Measurements from ENCODE around the gene MED1. TPM values are rescaled to one million over a fixed set of nuclear protein-coding genes. Genes with fewer than 3 reads are reported as not detected.
"Not testable (repeated sequence)": the region's sequence is repeated elsewhere in the genome, so short reads cannot be mapped to it uniquely, and the experiment has no call there.

MED1 gene, protein sequence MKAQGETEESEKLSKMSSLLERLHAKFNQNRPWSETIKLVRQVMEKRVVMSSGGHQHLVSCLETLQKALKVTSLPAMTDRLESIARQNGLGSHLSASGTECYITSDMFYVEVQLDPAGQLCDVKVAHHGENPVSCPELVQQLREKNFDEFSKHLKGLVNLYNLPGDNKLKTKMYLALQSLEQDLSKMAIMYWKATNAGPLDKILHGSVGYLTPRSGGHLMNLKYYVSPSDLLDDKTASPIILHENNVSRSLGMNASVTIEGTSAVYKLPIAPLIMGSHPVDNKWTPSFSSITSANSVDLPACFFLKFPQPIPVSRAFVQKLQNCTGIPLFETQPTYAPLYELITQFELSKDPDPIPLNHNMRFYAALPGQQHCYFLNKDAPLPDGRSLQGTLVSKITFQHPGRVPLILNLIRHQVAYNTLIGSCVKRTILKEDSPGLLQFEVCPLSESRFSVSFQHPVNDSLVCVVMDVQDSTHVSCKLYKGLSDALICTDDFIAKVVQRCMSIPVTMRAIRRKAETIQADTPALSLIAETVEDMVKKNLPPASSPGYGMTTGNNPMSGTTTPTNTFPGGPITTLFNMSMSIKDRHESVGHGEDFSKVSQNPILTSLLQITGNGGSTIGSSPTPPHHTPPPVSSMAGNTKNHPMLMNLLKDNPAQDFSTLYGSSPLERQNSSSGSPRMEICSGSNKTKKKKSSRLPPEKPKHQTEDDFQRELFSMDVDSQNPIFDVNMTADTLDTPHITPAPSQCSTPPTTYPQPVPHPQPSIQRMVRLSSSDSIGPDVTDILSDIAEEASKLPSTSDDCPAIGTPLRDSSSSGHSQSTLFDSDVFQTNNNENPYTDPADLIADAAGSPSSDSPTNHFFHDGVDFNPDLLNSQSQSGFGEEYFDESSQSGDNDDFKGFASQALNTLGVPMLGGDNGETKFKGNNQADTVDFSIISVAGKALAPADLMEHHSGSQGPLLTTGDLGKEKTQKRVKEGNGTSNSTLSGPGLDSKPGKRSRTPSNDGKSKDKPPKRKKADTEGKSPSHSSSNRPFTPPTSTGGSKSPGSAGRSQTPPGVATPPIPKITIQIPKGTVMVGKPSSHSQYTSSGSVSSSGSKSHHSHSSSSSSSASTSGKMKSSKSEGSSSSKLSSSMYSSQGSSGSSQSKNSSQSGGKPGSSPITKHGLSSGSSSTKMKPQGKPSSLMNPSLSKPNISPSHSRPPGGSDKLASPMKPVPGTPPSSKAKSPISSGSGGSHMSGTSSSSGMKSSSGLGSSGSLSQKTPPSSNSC (N-terminal part only)
- total RNA-seq (2014; rRNA removed) = 17.2 and 21.3 TPM in 2 replicates
- 11.8 TPM for polyA plus RNA-seq (2012)

DNA sequence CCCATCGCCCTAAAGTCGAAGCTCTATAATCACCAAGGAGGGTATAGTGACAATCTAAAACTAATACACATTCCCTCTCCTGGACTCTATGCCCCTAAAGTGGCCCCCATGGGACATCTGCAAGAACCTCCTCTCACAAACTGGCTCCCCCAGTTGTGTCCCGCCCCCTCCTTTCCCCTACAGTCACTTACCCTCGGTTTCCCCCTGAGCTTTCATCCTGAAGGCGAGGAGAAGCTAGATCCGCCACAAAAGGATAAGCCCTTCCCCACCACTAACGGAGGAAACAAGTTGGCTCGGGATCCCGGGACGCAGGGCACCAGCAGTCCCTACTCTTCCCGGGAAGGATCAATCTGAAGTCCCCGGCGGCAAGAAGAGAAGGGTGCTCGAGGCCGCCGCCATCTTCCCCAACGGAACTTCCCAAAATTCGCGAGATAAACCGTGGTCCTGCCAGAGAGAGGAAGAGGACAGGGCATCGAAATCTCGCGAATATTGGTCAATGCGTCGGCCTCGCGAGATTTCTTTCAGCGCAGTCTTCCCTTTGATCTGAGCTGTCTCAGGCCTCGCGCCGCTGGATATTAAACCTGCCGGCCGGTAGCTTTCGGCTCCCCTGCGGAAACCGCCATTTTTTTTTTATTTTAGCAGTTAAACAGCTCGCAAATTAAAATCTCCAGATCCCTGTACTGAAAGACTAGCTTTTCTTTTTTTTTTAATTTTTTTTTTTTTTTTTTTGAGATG is at the start of gene MED1:
Gene MED1, minus strand, starts transcription at position 417 of the 735 bp plus-strand sequence. Its CDS starts 201 bp downstream, at position 216.
- DNase-seq (ENCODE audit: low read depth) = peak; percentile 98

- DNase-seq (ENCODE audit: low read depth) = not testable (repeated sequence)
Measured at GRCh38 chr17:39496921-39497320, 45.9 kb upstream of the MED1 start.

GRCh38 chr17:39487946-39488345 is 36.9 kb upstream of the MED1 start:
- no peak for DNase-seq (ENCODE audit: low read depth)

- not testable (repeated sequence) for DNase-seq (ENCODE audit: low read depth)
Measured at GRCh38 chr17:39487490-39487889, 36.4 kb upstream of the MED1 start.

DNA sequence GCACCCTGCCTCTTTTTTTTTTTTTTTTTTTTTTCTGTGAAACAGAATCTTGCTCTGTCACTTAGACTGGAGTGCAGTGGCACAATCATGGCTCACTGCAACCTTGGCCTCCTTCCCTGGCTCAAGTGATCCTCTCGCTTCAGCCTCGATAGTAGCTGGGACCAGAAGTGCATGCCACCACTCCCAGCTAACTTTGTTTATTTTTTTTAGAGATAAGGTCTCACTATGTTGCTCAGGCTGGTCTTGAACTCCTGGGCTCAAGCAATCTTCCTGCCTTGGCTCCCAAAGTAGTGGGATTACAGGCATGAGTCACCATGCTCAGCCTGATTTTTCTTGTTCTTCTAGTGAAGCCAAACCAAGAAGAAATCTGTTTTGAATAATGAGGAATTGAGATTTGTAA is 35.2 kb upstream of the MED1 start:
- peak; percentile 40 for DNase-seq (ENCODE audit: low read depth)

GRCh38 chr17:39485555-39485954 is 34.5 kb upstream of the MED1 start:
- DNase-seq (ENCODE audit: low read depth) = peak; percentile 90

DNA sequence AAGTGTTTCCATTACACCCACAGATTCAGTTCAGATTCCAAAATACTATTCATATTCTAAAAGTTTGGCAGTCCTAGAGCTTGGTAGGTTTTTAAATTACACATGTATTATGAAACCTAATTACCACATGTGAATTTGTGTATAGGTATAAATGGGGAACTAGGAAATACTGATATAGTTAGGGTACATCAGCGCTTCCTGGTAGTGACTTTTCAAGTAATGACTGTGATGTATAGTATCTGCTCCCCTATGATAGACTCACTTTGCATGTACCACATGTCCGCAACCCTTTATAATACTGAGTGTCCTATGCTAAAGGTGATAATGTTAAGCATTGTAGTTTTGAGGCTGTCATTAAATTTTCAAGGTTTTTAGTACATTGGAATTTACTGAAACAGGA is 33.1 kb upstream of the MED1 start:
- no peak for DNase-seq (ENCODE audit: low read depth)

DNA sequence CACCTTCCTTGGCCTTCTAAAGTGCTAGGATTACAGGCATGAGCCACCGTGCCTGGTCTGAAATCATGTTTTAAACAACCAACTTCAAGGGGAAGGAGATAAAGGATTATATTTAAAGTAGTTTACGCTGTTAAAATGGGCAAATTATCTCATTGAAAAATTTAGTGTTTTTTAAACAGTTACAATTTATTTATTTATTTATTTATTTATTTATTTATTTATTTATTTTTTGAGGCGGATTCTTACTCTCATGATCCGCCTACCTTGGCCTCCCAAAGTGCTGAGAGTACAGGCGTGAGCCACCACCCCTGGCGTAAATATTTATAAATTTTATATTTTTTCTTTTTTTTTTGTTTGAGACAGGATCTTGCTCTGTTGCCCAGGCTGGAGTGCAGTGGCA is 32.4 kb upstream of the MED1 start:
- no peak for DNase-seq (ENCODE audit: low read depth)

- DNase-seq (ENCODE audit: low read depth) = not testable (repeated sequence)
Measured at GRCh38 chr17:39479631-39480030, 28.6 kb upstream of the MED1 start.

GRCh38 chr17:39473310-39473709 is 22.2 kb upstream of the MED1 start:
- DNase-seq (ENCODE audit: low read depth) = no peak

DNA sequence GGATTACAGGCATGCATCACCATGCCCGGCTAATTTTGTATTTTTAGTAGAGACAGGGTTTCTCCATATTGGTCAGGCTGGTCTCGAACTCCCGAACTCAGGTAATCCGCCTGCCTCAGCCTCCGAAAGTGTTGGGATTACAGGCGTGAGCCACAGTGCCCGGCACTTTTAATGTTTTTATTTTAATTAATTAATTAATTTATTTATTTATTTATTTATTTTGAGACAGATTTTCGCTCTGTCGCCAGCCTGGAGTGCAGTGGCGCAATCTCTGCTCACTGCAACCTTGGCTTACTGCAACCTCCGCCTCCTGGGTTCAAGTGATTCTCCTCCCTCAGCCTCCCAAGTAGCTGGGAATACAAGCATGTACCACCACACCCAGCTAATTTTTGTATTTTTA is 17.5 kb upstream of the MED1 start:
- not testable (repeated sequence) for DNase-seq (ENCODE audit: low read depth)

DNA sequence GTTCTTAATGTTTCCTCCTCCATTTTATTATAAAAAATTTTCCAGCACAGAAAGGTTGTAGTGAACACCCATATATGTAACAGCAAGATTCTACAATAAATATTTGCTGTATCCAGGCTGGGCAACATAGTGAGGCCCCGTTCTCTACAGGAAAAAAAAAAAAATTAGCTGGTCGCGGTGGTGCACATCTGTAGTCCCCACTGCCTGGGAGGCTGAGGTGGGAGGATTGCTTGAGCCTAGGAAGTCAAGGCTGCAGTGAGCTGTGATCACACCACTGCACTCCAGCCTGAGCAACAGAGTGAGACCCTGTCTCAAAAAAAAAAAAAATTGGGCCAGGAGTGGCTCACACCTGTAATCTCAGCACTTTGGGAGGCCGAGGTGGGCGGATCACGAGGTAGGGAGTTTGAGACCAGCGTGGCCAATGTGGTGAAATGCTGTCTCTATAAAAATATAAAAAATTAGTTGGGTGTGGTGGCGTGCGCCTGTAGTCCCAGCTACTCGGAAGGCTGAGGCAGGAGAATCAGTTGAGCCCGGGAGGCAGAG is 13.6 kb upstream of the MED1 start:
- DNase-seq (ENCODE audit: low read depth) = not testable (repeated sequence)

DNA sequence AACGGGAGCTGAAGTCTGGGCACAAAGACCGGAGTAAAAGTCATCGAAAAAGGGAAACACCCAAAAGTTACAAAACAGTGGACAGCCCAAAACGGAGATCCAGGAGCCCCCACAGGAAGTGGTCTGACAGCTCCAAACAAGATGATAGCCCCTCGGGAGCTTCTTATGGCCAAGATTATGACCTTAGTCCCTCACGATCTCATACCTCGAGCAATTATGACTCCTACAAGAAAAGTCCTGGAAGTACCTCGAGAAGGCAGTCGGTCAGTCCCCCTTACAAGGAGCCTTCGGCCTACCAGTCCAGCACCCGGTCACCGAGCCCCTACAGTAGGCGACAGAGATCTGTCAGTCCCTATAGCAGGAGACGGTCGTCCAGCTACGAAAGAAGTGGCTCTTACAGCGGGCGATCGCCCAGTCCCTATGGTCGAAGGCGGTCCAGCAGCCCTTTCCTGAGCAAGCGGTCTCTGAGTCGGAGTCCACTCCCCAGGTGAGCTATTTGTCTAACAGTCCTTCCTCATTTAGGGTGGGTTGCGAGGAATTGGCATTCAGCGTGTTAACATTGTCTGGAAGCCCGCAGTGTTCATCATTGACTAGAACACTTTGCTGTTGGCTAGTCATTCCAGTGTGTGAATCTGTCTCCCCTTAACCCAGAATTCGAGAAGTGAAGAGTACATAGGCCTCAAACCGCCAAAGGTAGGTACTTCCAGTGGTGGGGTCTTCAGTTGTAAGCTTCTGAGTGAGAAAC is 11.7 kb upstream of the MED1 start:
- peak; percentile 6 for DNase-seq (ENCODE audit: low read depth)

GRCh38 chr17:39461926-39462569 is 11.0 kb upstream of the MED1 start:
- no peak for DNase-seq (ENCODE audit: low read depth)

GRCh38 chr17:39461113-39461925 is 10.3 kb upstream of the MED1 start, which contains the start of gene CDK12:
Gene CDK12, plus strand, starts transcription at chr17:39461486. Its CDS starts 586 bp downstream, at chr17:39462072.
- DNase-seq (ENCODE audit: low read depth) = peak; percentile 99

- no peak for DNase-seq (ENCODE audit: low read depth)
Measured at GRCh38 chr17:39455919-39456318, 4.9 kb upstream of the MED1 start.

DNA sequence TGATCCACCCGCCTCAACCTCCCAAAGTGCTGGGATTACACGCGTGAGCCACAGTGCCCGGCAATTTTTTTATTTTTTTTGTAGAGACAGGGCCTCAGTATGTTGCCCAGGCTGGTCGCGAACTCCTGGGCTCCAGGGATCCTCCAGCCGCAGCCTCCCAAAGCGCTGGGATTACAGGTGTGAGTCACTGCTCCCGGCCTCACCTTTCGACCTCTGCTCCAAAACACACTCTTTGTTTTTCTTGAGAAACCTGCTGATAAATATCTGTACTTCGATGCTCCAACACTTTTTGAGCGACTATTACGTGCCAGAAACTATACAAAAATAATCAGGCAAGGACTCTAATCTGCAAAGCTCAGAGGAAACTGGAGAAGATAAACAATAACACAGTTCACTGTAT is 1.0 kb downstream of the MED1 start:
- DNase-seq (ENCODE audit: low read depth) = peak; percentile 5

GRCh38 chr17:39447561-39447960 is 3.5 kb downstream of the MED1 start:
- no peak for DNase-seq (ENCODE audit: low read depth)
